Parathyroid adenoma (tissue), 2 donors: ENCODE results near the gene MPC2.

Source experiments
- H2AFZ ChIP-seq: fragments of 300-600 bp; sonication (generic); one replicate; pipeline ENCODE4 v1.7.0; 2017; ENCODE audit warnings: antibody characterized with exemption, mild to moderate bottlenecking
- H3K27ac ChIP-seq: fragments of 300-600 bp; sonication (generic); one replicate; pipeline ENCODE4 v1.7.0; 2017
- H3K27me3 ChIP-seq: fragments of 300-600 bp; sonication (generic); one replicate; pipeline ENCODE4 v1.7.0; 2017; ENCODE audit warnings: low read length; ENCODE audit not compliant: control insufficient read depth, insufficient read depth
- H3K36me3 ChIP-seq: fragments of 300-600 bp; sonication (generic); one replicate; pipeline ENCODE4 v1.7.0; 2017; ENCODE audit warnings: low read length; ENCODE audit not compliant: control insufficient read depth, insufficient read depth
- H3K4me1 ChIP-seq: fragments of 300-600 bp; sonication (generic); one replicate; pipeline ENCODE4 v1.7.0; 2017; ENCODE audit warnings: control low read depth
- H3K4me2 ChIP-seq: fragments of 300-600 bp; sonication (generic); one replicate; pipeline ENCODE4 v1.7.0; 2017; ENCODE audit warnings: low read length
- H3K4me3 ChIP-seq: fragments of 300-600 bp; sonication (generic); one replicate; pipeline ENCODE4 v1.7.0; 2017; ENCODE audit warnings: low read depth, low read length
- H3K79me2 ChIP-seq: fragments of 300-600 bp; sonication (generic); one replicate; pipeline ENCODE4 v1.7.0; 2017; ENCODE audit warnings: control low read depth
- H3K9ac ChIP-seq: fragments of 300-600 bp; sonication (generic); one replicate; pipeline ENCODE4 v1.7.0; 2017; ENCODE audit warnings: mild to moderate bottlenecking
- H3K9me3 ChIP-seq: fragments of 300-600 bp; sonication (generic); one replicate; pipeline ENCODE4 v1.7.0; 2017; ENCODE audit warnings: low read length; ENCODE audit not compliant: control insufficient read depth
- CTCF ChIP-seq: fragments of 300-600 bp; sonication (generic); IDR thresholded peaks from one replicate; pipeline ENCODE4 v1.7.0; 2017; ENCODE audit warnings: antibody characterized with exemption, mild to moderate bottlenecking
- donor health status: primary hyperparathyroidism.

Gene MPC2

GRCh38 chr1:167905182-167905581 is 31.7 kb downstream of the MPC2 start:
- Histone ChIP-seq H3K9ac (no peak overlapping the region), H3K4me1 (no peaks in the 10 kb centered on the region), H3K9me3 (no peaks in the 10 kb centered on the region), H3K27me3 (no peaks in the 10 kb centered on the region), H3K4me3 (no peak overlapping the region), H3K27ac (no peak overlapping the region), H2AFZ (no peak overlapping the region), H3K79me2 (no peaks in the 10 kb centered on the region), H3K36me3 (no peaks in the 10 kb centered on the region), H3K4me2 (no peak overlapping the region)
- TF ChIP-seq CTCF = no peak

GRCh38 chr1:167904652-167905130 is 32.2 kb downstream of the MPC2 start:
- Histone ChIP-seq H3K36me3 (no peaks in the 10 kb centered on the region), H3K4me2 (no peak overlapping the region), H3K4me3 (no peak overlapping the region), H3K4me1 (no peaks in the 10 kb centered on the region), H3K27ac (no peak overlapping the region), H3K9me3 (no peaks in the 10 kb centered on the region), H2AFZ (no peak overlapping the region), H3K27me3 (no peaks in the 10 kb centered on the region), H3K9ac (no peak overlapping the region), H3K79me2 (no peaks in the 10 kb centered on the region)
- TF ChIP-seq CTCF = no peak

GRCh38 chr1:167900907-167901306 is 36.0 kb downstream of the MPC2 start:
- H3K27ac ChIP-seq = no peak overlapping the region
- H2AFZ ChIP-seq = no peak overlapping the region
- H3K27me3 ChIP-seq = no peaks in the 10 kb centered on the region
- no peak overlapping the region for H3K4me3 ChIP-seq
- no peaks in the 10 kb centered on the region for H3K4me1 ChIP-seq
- no peaks in the 10 kb centered on the region for H3K79me2 ChIP-seq
- no peaks in the 10 kb centered on the region for H3K36me3 ChIP-seq
- no peak overlapping the region for H3K4me2 ChIP-seq
- no peak overlapping the region for H3K9ac ChIP-seq
- H3K9me3 ChIP-seq = no peaks in the 10 kb centered on the region
- no peak for TF ChIP-seq CTCF

- H3K27ac ChIP-seq = no peak overlapping the region
- H3K4me3 ChIP-seq = no peak overlapping the region
These were observed 37.6 kb downstream of the MPC2 start for GRCh38 chr1:167899253-167899681.

More at GRCh38 chr1:167899253-167899681, 37.6 kb downstream of the MPC2 start:
- Histone ChIP-seq H3K9ac (no peak overlapping the region), H3K4me1 (no peaks in the 10 kb centered on the region), H3K79me2 (no peaks in the 10 kb centered on the region), H3K4me2 (no peak overlapping the region), H3K36me3 (no peaks in the 10 kb centered on the region), H3K27me3 (no peaks in the 10 kb centered on the region), H3K9me3 (no peaks in the 10 kb centered on the region), H2AFZ (no peak overlapping the region)
- no peak for TF ChIP-seq CTCF
